Peyer's patch (tissue), 4 donors: ENCODE data around the gene BRD8.

ENCODE experiments used
- CTCF ChIP-seq, 6 experiments: fragments of 450-650 bp in 4 of 6; fragments of 200-600 bp in 2 of 6; sonication (generic) in 1 of 6; IDR thresholded peaks; one replicate each; pipeline ENCODE4 v1.5.1; 2017 to 2019; ENCODE audit warnings: antibody characterized with exemption in 6 of 6, mild to moderate bottlenecking in 3 of 6, moderate library complexity in 1 of 6
- POLR2A ChIP-seq, 2 donors: fragments of 450-650 bp; IDR thresholded peaks; one replicate each; pipeline ENCODE4 v1.5.1; 2017; ENCODE audit warnings: antibody characterized with exemption in 2 of 2, mild to moderate bottlenecking in 2 of 2, moderate library complexity in 2 of 2

DNA sequence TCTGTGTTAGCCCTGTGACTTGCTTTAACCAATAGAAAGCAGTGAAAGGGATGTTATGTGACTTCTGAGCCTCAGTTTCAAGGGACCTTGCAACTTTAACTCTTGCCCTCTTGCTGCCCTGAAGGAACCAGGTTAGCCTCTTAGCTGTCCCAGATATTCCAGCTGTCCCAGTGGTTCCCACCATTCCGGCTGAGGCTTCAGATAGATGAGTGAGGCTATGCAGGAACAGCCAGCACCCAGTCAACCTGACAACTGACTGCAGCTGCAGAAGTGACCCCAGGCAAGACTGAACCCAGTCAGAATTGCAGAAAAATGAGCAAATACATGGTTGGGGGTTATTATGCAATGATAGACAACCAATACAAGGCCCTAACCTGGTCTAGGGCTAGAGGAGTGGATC is 45.1 kb upstream of the BRD8 start:
- TF ChIP-seq CTCF (IDR thresholded peaks at IDR 0.05), result no peak
- no peak for TF ChIP-seq POLR2A (IDR thresholded peaks at IDR 0.05)
